Liver (tissue), 9 donors: Measurements from ENCODE around the gene PGAM2. TPM values are rescaled to one million over a fixed set of nuclear protein-coding genes. Genes with fewer than 3 reads are reported as not detected.

Experiments
- DNase-seq: peaks from one replicate; pipeline ENCODE4 v3.0.0-alpha.2; 2017; ENCODE audit warnings: low spot score
- H3K27ac ChIP-seq, 2 donors: one replicate each; pipeline ENCODE4 v1.7.0; 2013; ENCODE audit warnings: inconsistent platforms in 2 of 2, low read length in 2 of 2, control low read depth in 1 of 2, low read depth in 1 of 2, mild to moderate bottlenecking in 1 of 2
- H3K27me3 ChIP-seq, 4 donors: one replicate each; pipeline versions ENCODE4 v1.6.1 to v1.7.0; 2013; ENCODE audit warnings: low read length in 3 of 4, inconsistent platforms in 1 of 4, mild to moderate bottlenecking in 1 of 4, moderate library complexity in 1 of 4; ENCODE audit not compliant: control insufficient read depth in 4 of 4, insufficient read depth in 4 of 4
- H3K36me3 ChIP-seq, 4 donors: one replicate each; pipeline versions ENCODE4 v1.6.1 to v1.7.0; 2013; ENCODE audit warnings: low read length in 3 of 4, mild to moderate bottlenecking in 3 of 4, low read depth in 1 of 4, moderate library complexity in 1 of 4; ENCODE audit not compliant: control insufficient read depth in 4 of 4, insufficient read depth in 3 of 4
- H3K4me1 ChIP-seq, 4 donors: one replicate each; pipeline versions ENCODE4 v1.6.1 to v1.7.0; 2013; ENCODE audit warnings: low read length in 3 of 4, mild to moderate bottlenecking in 3 of 4, moderate library complexity in 1 of 4; ENCODE audit not compliant: control insufficient read depth in 4 of 4, insufficient read depth in 4 of 4
- H3K4me3 ChIP-seq, 3 donors: one replicate each; pipeline versions ENCODE4 v1.6.1 to v1.7.0; 2013; ENCODE audit warnings: low read length in 3 of 3, control low read depth in 1 of 3, low read depth in 1 of 3, mild to moderate bottlenecking in 1 of 3
- H3K9ac ChIP-seq, 2 donors: one replicate each; pipeline ENCODE4 v1.7.0; 2013; ENCODE audit warnings: low read length in 2 of 2, mild to moderate bottlenecking in 2 of 2, moderate library complexity in 2 of 2, control low read depth in 1 of 2, low read depth in 1 of 2
- H3K9me3 ChIP-seq, 4 donors: one replicate each; pipeline versions ENCODE4 v1.6.1 to v1.7.0; 2013; ENCODE audit warnings: low read length in 3 of 4; ENCODE audit not compliant: control insufficient read depth in 4 of 4
- FOXA2 ChIP-seq: IDR thresholded peaks from 2 replicates; pipeline ENCODE4 v1.6.1; 2016; ENCODE audit warnings: antibody characterized with exemption
- GABPA ChIP-seq, 2 donors: IDR thresholded peaks in 1 of 2; conservative IDR thresholded peaks in 1 of 2; 2 replicates each; pipeline ENCODE4 v1.6.1; 2016; ENCODE audit warnings: antibody characterized with exemption in 2 of 2, mild to moderate bottlenecking in 1 of 2, moderate library complexity in 1 of 2
- HNF4A ChIP-seq, 2 donors: conservative IDR thresholded peaks; 2 replicates each; pipeline ENCODE4 v1.6.1; 2016; ENCODE audit warnings: antibody characterized with exemption in 2 of 2, mild to moderate bottlenecking in 2 of 2
- HNF4G ChIP-seq: IDR thresholded peaks from 2 replicates; pipeline ENCODE4 v1.6.1; 2016; ENCODE audit warnings: antibody characterized with exemption
- JUND ChIP-seq, 2 donors: IDR thresholded peaks; 2 replicates each; pipeline ENCODE4 v1.6.1; 2016; ENCODE audit warnings: antibody characterized with exemption in 2 of 2
- NR2F2 ChIP-seq: IDR thresholded peaks from 2 replicates; pipeline ENCODE4 v1.6.1; 2016; ENCODE audit warnings: antibody characterized with exemption
- RAD21 ChIP-seq, 2 donors: IDR thresholded peaks; 2 replicates each; pipeline ENCODE4 v1.6.1; 2016; ENCODE audit warnings: antibody characterized with exemption in 2 of 2, mild to moderate bottlenecking in 2 of 2
- RXRA ChIP-seq, 2 donors: IDR thresholded peaks; 2 replicates each; pipeline ENCODE4 v1.6.1; 2017 to 2018; ENCODE audit warnings: antibody characterized with exemption in 2 of 2, mild to moderate bottlenecking in 1 of 2
- TAF1 ChIP-seq: conservative IDR thresholded peaks from 2 replicates; pipeline ENCODE4 v1.6.1; 2016; ENCODE audit warnings: antibody characterized with exemption, mild to moderate bottlenecking
- WGBS: extraction: QIAGEN DNeasy Blood & Tissue Kit; methylation state at CpG from one replicate; pipeline ENCODE4 v1.1.7; 2013; 5-methylcytosine and 5-hydroxymethylcytosine counted together
- polyA plus RNA-seq, 2 donors: library from polyadenylated mRNA; stranded (reverse) in 1 of 2; unstranded in 1 of 2; fragments of 200-250 nt in 1 of 2; fragments of >200 nt in 1 of 2; fragmentation: Nextera tagmentation in 1 of 2; extraction: Ambion mirVana in 1 of 2; gene quantifications; one replicate each; pipeline versions ENCODE4 v1.2.1 to v1.2.3, GENCODE V29; 2013 to 2015
- total RNA-seq, 2 donors: library from RNA; depleted of rRNA; stranded (reverse); fragments of >200 nt; gene quantifications; one replicate each; pipeline ENCODE4 v1.2.3, GENCODE V29; 2014
- TF ChIP-seq, protein P1 (sequence below): IDR thresholded peaks from 2 replicates; pipeline ENCODE4 v1.6.1; 2016; ENCODE audit warnings: antibody characterized with exemption
- TF ChIP-seq, protein P2 (sequence below): IDR thresholded peaks from 2 replicates; pipeline ENCODE4 v1.6.1; 2016; ENCODE audit warnings: antibody characterized with exemption
- TF ChIP-seq, protein P3 (sequence below): IDR thresholded peaks from 2 replicates; pipeline ENCODE4 v1.6.1; 2016; ENCODE audit warnings: antibody characterized with exemption, mild to moderate bottlenecking
- TF ChIP-seq, protein P4 (sequence below): IDR thresholded peaks from 2 replicates; pipeline ENCODE4 v1.6.1; 2016; ENCODE audit warnings: antibody characterized with exemption
- donor health status: healthy.
- donor health status: healthy.
- donor health status: healthy.
- donor health status: healthy.
- donor health status: healthy.

Gene PGAM2
- total and polyA plus RNA-seq, 4 donors = 0.13 to 2.3 (median 0.49) TPM

DNA sequence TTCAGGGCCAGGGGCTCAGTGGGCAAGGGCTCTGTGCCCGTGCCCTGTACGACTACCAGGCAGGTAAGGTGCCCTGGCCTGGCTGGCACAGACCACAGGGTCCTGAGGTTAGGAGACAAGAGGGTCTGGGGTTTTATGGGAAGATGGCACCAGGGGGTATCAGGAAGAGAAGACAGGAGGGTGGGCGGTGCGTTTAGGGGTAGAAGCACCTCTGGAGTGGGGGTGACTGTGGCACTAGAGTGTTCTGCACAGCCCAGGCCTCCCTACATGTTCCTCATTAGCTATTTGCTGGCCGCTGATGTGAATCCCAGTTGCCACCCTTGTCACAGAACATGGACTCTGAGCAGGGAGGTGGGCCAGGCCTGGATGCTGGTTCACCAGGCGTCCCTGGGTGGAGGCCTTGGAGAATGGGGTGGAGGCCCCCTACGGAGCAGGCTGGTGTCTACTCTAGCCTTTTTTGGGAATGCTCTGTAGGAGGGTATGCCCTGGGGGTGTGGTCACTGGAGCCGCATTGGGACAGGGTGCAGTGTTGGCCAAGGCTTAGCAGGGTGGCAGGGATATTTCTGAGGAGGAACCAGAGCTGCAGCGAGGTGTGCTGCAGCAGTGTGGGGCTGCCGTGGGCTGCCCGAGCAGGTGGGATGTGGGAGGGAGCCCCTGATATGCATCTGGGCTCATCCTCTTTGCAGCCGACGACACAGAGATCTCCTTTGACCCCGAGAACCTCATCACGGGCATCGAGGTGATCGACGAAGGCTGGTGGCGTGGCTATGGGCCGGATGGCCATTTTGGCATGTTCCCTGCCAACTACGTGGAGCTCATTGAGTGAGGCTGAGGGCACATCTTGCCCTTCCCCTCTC lies 5.0 kb downstream of the PGAM2 start:
- H3K9ac ChIP-seq = no peak overlapping the region
- DNase-seq = no peak
- H3K27me3 ChIP-seq = no peaks in the 10 kb centered on the region
- peaks cover 10 to 23% (median 17%) of the 10 kb centered on the region in 4 donors for H3K4me1 ChIP-seq
- no peak overlapping the region for H3K27ac ChIP-seq
- no peak overlapping the region for H3K4me3 ChIP-seq
- TF ChIP-seq NR2F2 = no peak
- no peak for TF ChIP-seq RXRA (IDR thresholded peaks at IDR 0.05)
- no peak for TF ChIP-seq TAF1
- TF ChIP-seq, protein P1, sequence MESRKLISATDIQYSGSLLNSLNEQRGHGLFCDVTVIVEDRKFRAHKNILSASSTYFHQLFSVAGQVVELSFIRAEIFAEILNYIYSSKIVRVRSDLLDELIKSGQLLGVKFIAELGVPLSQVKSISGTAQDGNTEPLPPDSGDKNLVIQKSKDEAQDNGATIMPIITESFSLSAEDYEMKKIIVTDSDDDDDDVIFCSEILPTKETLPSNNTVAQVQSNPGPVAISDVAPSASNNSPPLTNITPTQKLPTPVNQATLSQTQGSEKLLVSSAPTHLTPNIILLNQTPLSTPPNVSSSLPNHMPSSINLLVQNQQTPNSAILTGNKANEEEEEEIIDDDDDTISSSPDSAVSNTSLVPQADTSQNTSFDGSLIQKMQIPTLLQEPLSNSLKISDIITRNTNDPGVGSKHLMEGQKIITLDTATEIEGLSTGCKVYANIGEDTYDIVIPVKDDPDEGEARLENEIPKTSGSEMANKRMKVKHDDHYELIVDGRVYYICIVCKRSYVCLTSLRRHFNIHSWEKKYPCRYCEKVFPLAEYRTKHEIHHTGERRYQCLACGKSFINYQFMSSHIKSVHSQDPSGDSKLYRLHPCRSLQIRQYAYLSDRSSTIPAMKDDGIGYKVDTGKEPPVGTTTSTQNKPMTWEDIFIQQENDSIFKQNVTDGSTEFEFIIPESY = no peak
- TF ChIP-seq, protein P2, sequence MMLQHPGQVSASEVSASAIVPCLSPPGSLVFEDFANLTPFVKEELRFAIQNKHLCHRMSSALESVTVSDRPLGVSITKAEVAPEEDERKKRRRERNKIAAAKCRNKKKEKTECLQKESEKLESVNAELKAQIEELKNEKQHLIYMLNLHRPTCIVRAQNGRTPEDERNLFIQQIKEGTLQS = no peak
- no peak for TF ChIP-seq HNF4G
- no peak for TF ChIP-seq JUND (IDR thresholded peaks at IDR 0.05)
- TF ChIP-seq FOXA2 = no peak
- TF ChIP-seq HNF4A (conservative IDR thresholded peaks at IDR 0.05) = no peak
- TF ChIP-seq, protein P3, sequence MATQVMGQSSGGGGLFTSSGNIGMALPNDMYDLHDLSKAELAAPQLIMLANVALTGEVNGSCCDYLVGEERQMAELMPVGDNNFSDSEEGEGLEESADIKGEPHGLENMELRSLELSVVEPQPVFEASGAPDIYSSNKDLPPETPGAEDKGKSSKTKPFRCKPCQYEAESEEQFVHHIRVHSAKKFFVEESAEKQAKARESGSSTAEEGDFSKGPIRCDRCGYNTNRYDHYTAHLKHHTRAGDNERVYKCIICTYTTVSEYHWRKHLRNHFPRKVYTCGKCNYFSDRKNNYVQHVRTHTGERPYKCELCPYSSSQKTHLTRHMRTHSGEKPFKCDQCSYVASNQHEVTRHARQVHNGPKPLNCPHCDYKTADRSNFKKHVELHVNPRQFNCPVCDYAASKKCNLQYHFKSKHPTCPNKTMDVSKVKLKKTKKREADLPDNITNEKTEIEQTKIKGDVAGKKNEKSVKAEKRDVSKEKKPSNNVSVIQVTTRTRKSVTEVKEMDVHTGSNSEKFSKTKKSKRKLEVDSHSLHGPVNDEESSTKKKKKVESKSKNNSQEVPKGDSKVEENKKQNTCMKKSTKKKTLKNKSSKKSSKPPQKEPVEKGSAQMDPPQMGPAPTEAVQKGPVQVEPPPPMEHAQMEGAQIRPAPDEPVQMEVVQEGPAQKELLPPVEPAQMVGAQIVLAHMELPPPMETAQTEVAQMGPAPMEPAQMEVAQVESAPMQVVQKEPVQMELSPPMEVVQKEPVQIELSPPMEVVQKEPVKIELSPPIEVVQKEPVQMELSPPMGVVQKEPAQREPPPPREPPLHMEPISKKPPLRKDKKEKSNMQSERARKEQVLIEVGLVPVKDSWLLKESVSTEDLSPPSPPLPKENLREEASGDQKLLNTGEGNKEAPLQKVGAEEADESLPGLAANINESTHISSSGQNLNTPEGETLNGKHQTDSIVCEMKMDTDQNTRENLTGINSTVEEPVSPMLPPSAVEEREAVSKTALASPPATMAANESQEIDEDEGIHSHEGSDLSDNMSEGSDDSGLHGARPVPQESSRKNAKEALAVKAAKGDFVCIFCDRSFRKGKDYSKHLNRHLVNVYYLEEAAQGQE = no peak
- H3K36me3 ChIP-seq = peaks cover 19 to 53% (median 30%) of the 10 kb centered on the region in 4 donors
- 94% methylated on average over 21 of the region's 21 CpGs for WGBS
- H3K9me3 ChIP-seq = no peaks in the 10 kb centered on the region

DNA sequence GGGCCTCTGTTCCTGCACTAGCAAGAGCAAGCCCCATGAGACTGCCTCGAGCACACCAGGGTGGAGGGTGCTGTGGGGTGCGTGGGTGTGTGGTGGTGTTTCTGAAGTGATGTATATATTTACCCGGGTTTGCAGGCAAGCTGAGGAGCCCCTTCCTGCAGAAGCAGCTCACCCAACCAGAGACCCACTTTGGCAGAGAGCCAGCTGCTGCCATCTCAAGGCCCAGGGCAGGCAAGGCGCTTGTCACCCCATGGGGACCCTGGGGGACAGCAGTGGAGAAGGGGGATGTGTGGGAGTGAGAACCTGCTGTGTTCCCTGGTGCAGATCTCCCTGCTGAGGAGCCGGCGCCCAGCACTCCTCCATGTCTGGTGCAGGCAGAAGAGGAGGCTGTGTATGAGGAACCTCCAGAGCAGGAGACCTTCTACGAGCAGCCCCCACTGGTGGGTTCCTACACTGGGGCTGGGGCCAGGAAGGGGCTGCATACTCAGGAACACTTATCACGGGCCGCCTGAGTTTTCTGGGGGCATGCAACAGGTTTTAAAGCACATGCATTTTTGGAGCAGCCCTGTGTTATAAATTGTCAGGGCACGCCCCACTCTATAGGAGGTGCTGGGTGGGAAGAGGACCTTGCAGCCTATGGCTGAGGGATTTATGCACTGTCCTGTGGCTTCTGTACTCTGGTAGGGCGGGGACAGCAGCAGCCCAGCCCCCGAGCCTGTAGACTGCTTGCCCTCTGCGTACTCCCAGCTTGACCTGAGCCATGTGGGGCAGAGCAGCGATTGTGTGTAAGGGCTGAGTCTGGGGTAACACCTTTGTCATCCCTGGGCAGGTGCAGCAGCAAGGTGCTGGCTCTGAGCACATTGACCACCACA lies 5.9 kb downstream of the PGAM2 start:
- Histone ChIP-seq H3K4me1 (peaks cover 10 to 20% (median 16%) of the 10 kb centered on the region in 4 donors), H3K27me3 (no peaks in the 10 kb centered on the region)
- no peak for DNase-seq

More for the DNA sequence above, 5.9 kb downstream of the PGAM2 start:
- Histone ChIP-seq H3K4me3 (no peak overlapping the region), H3K36me3 (peaks cover 19 to 55% (median 33%) of the 10 kb centered on the region in 4 donors), H3K27ac (no peak overlapping the region), H3K9me3 (no peaks in the 10 kb centered on the region), H3K9ac (no peak overlapping the region)
- 94% methylated on average over 14 of the region's 14 CpGs for WGBS
- no peak for TF ChIP-seq RAD21 (IDR thresholded peaks at IDR 0.05)
- TF ChIP-seq TAF1 = no peak
- TF ChIP-seq, protein P2 = no peak
- TF ChIP-seq GABPA (IDR thresholded peaks at IDR 0.05 in 1 of 2, conservative IDR thresholded peaks at IDR 0.05 in 1 of 2) = no peak
- no peak for TF ChIP-seq HNF4G
- TF ChIP-seq, protein P1 = no peak
- TF ChIP-seq NR2F2 = no peak
- TF ChIP-seq, protein P4, sequence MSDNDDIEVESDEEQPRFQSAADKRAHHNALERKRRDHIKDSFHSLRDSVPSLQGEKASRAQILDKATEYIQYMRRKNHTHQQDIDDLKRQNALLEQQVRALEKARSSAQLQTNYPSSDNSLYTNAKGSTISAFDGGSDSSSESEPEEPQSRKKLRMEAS = no peak
